Islet precursor cell (in vitro differentiated cells): ENCODE measurements around the gene SMAD6.

Source experiments
- DNase-seq: peaks from one replicate; pipeline ENCODE4 v3.0.0-alpha.2; 2018

Gene SMAD6

DNA sequence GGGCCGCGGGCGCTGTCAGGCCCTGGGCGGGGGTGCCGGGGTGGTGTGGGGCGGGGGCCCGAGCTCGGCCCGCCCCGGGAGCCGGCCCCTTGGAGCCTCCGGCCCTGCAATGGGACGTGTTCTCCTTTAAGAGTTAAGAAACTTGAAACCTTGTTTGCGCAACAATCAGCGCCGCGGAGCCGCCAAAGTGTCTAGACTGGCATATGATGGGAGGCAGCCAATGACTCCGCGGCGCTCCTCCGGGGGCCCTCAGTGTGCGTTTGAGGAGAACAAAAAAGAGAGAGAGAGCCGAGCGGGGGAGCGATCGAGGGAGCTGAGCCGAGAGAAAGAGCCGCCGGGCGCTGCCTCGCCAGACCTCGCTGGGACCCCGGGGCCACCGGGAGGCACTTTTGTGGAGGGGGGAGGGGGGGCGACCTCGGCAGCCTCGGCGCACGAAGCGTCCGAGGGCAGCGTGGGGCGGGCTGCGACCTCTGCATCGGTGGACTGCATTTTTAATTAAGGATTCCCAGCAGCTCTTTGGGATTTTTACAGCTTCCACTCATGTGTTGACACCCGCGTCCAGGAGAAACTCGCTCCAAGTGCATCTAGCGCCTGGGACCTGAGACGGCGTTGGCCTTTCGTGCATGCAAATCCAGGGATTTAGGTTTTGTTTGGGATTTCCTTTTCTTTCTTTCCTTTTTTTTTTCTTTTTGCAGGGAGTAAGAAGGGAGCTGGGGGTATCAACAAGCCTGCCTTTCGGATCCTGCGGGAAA lies at the start of gene SMAD6:
Gene SMAD6, plus strand, starts transcription at position 202 of the 752 bp plus-strand sequence. CDS start 1,023 bp downstream, outside the sequence.
- DNase-seq = peak; percentile 99

- no peak for DNase-seq
Measured at GRCh38 chr15:66652806-66653205, 49.2 kb upstream of the SMAD6 start.

DNA sequence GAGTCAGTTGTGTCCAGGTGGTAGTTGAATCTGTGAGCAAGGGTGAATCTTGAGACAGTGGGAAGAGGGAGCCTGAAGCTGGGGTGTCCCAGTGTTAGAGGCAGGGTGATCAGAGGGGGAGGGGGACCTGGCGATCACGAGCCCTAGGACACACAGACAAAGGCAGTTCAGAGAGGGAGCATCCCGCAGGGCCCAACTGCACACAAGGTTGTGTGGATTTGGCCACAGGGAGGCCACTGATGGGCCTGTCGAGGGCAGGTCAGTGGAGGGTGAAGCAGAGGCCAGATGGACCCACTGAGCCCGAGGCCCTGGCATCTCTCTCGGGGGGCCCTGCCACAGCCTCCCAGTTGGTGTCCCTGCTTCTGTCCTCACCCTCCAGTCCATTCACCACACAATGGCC lies 48.6 kb upstream of the SMAD6 start:
- no peak for DNase-seq

GRCh38 chr15:66653852-66654251 lies 48.2 kb upstream of the SMAD6 start:
- no peak for DNase-seq

DNA sequence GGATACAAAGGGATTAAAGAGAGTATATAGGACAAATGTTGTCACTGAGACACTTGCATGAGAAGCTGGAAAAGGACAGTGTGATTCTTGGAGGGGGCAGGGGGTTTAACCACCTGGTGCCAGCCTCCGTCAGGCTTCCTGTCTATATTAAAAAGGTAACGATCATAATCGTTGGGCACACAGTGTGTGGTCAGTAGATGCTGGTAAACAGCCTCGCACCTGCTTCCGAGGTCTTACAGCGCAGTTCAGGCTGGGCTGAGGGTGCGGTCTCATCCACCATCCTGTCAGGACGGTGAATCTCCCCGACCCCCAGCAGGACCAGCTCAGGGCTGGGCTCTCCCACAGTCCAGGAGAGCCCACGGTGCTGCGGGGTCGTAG lies 47.7 kb upstream of the SMAD6 start:
- DNase-seq = no peak

DNA sequence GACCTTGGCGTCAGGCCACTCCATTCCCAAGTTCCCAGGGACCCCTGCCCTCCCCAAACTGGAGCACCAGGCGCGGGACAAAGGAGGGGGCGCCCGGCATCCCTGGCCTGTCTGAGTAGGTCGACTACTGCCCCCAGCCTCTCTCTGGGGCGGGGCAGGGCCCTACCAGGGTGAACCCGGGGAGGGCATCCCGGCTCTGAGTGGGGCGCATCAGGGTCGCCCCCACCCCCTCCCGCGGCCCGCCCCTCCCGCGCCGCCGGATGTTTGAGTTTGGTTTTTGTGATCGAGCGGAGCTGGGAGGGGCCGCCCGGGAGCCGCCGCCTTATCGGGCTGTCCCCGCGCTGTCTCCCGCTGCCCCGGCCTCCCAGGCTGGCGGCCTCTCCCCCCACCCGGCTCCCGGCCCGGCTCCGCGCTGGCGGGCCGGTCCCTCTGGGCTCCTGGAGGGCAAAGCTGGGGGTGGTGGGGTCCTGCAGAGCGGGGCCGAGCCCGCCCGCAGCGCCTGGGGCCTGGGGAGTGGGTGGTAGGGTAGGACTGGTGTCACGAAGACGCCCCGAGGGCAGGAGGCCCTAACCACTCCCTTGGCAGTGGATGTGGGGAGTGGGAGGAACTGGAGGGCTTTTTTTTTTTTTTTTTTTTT lies 47.2 kb upstream of the SMAD6 start:
- no peak for DNase-seq

GRCh38 chr15:66655511-66655910 lies 46.5 kb upstream of the SMAD6 start:
- no peak for DNase-seq

DNA sequence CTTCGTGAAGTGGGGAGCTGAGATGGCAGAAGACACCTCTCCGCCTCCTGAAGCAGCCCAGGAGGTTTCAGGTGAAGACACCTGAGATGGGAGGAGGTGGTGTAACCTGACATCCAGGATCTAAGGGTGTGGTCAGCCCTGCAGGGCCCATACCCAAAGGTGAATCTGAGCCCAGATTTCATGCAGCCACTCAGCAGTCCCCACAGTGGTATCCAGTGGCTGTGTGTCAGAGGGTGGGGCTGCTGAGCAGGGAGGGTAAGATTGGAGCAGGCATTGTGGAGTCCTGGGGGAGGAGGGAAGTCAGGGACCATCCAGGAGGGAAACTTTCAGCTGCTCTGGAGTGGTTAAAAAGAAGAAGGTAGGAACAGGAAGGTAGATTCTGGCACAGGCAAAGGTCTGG lies 46.0 kb upstream of the SMAD6 start:
- DNase-seq = no peak

DNA sequence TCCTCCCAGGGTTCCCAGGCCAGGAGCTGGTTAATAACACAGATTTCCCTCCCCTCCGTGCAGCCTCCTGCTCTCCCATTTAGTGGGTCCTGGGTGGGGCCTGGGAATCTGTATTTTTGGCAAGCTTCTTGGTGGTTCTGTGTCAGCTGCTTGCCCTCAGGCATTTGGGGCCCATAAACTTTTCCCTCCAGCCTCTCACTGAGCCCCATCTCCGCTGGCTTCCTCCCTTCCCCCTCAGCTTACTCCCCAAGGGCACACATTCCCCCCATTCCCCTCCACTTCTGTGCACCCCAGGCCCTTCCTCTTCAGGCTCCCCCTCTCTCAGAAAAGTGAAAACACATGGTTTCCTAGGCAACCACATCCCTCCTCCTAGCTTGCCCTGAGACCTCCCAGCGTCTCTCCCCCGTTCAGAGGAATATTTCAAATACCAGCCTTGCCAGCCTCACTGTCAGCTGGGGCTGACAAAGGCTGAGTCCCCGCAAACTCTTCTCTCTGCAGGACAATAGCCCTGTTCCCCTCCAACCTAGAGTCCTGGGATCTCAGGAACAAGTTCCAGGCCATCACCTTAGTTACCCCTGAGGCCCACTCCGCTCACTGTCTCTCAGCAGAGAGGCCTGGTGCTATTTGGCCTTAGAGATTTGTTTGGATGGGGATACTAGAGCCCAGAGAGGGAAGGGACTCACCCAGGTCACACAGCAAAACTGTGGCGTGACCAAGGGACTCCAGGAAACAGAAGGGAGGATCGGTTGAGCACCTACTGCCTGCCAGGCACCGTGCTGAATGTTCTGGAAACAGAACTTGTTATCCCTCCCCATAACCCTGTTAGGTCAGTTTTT lies 44.6 kb upstream of the SMAD6 start:
- peak; percentile 76 for DNase-seq

DNA sequence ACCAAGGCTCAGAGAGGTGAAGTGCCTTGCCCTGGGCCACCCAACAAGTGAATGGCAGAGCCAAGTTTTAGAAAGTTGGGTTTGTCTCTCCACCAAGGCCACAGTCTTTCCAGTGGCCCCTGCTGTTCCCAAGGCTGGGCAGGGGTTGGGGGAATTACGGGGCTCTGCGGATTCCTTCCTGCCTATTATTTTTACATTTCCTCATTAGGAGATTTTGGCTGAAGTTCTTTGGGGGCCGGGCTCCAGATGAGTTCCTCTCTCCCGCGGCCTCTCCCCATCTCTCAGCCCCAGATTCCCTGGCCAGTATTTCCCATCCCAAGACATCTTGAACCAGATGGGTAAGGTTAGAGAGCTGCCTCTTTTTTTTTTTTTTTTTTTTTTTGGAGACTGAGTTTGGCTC lies 44.0 kb upstream of the SMAD6 start:
- DNase-seq = no peak

DNA sequence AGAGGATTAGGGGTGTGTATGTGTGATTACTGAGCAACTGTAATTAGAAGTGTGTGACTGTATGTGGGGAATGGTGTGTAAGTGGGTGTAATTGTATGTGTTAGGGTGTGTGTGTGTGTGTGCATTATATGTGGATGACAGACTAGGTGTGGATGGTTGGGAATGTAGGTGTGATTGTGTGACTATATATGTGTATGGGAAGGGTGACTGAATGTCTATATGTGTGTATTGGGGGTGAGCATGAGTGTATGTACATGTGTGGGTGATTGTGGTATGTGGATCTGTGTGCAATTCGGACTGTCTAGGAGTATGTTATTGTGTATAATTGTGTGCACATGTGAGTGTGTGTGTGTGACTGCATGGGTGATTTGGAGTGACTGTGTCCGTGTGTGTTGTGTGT lies 43.2 kb upstream of the SMAD6 start:
- DNase-seq = no peak

GRCh38 chr15:66659384-66659783 lies 42.7 kb upstream of the SMAD6 start:
- DNase-seq = no peak

DNA sequence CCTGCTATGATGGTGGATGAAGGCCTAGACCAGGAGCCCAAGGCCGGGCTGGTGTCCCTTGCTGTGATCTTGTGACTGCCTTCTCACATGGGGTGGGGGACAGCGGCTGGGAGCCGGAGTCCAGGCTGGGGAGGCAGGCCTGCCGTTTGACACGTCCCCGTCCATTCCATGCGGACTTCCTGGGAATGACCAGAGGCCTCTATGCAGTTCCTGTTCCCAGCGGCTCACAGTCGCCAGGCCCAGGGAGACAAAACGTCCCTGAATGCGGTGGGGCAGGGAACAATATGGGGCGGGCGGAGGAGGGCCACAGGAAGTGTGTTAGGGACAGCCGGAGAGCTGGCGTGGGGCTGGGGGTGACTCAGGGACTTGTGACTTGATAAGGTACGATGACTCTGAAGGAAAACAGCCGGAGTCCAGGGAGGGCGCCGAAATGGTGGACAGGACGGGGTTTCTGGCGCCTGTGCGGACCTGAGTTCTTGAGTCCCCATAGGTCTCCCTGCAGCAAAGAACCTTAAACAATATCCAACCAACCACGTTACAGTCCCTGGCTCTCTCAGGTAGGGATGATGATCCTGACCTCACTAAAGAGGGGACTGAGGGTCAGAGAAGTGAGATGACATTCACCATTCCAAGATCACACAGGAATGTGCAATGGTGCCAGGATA lies 40.5 kb upstream of the SMAD6 start:
- peak; percentile 81 for DNase-seq

DNA sequence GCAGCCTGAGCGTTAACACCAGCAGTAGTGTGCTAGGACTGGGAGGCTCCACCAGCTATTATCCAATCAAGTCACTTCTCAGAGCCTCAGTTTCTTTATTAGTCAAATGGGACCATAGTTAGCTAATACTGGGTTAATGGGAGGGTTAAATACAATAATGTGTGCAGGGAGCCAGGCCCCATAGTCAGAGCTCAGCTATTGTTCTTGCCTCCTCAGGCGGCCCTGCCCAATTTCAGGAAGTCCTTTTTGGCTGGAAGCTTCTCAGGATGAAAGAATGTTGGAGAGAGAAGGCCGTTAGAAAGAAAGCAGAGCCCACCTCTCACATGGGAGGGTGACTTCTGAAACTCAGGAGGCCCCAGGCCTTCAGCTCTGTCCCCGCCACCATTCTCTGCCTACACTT lies 39.5 kb upstream of the SMAD6 start:
- DNase-seq = no peak

GRCh38 chr15:66663664-66664063 lies 38.4 kb upstream of the SMAD6 start:
- no peak for DNase-seq

GRCh38 chr15:66670175-66670574 lies 31.9 kb upstream of the SMAD6 start:
- DNase-seq = no peak

GRCh38 chr15:66670762-66671580 lies 31.1 kb upstream of the SMAD6 start:
- peak; percentile 96 for DNase-seq

DNA sequence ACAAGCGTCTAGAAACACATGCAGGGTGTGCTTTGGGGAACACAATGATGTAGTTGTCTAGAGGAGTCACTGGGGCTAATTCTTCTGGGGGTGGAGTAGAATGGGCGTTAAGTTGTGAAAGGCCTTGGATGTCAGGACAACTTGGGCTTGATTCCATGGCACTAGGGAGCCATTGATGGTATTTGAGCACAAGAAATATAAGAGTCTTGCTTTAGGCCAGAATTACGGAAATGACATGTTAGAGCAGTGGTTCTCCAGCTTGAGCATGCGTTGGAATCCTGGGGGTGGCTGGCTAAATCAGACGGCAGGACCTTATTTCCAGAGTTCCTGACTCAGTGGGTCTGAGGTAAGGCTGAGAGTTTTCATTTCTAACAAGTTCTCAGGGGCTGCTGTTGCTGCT lies 29.2 kb upstream of the SMAD6 start:
- DNase-seq = no peak

DNA sequence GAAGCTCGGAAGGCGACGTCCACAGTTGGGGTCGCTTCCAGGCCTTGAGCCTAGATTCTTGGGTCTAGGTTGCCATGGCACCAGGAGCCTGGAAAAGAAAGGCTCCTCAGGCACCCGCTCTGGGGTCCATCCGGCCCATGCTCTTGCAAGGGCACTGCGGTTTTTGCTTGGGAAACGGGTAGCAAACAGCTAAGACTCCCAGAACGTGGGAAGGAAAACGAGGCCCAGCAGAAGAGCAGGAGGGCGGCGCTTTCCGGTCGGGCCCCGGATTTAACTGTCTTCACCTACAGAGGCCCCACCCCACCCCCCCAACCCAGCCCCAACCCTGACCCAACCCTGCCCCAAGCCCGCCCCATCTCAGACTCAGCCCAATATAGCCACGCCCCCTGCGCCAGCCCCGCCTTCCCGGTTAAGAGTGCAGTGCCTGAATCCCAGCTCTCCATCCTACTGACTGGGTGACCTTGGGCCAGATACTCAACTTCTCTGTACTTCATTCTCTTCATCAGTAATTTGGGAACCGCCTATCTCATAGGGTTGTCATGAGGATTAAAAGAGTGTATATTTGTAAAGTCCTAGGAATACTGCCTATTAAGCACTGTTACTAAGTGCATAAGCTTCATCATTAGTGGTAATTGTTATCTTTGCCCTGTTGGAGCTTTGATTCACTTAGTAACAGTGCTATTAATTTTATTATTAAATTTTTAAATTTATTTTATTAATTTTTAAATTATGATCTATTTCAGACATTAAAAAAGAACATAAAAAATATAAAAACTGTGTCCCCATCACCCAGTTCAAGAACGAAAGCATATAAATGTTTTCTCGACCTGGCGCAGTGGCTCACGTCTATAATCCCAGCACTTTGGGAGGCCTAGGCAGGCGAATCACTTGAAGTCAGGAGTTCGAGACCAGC lies 28.4 kb upstream of the SMAD6 start:
- peak; percentile 94 for DNase-seq

GRCh38 chr15:66674756-66675155 lies 27.3 kb upstream of the SMAD6 start:
- no peak for DNase-seq

- DNase-seq = no peak
Measured at GRCh38 chr15:66675446-66675845, 26.6 kb upstream of the SMAD6 start.
